HFFc6 (cell line): Measurements from ENCODE around the gene HOXB2. TPM values are rescaled to one million over a fixed set of nuclear protein-coding genes. Genes with fewer than 3 reads are reported as not detected.

Experiments used
- DNase-seq: peaks from one replicate; pipeline ENCODE4 v3.0.0-alpha.2; 2018
- H3K27ac Mint-ChIP-seq: 2 replicates; pipeline ENCODE4 v1.8.0; 2020; ENCODE audit warnings: mild to moderate bottlenecking, mixed read lengths
- H3K27me3 Mint-ChIP-seq: 2 replicates; pipeline ENCODE4 v1.8.0; 2021; ENCODE audit warnings: mild to moderate bottlenecking, moderate library complexity, mixed read lengths; ENCODE audit not compliant: insufficient read depth
- H3K36me3 Mint-ChIP-seq: 2 replicates; pipeline ENCODE4 v1.8.0; 2021; ENCODE audit warnings: low read depth, mixed read lengths
- H3K4me1 Mint-ChIP-seq: 2 replicates; pipeline ENCODE4 v1.8.0; 2020; ENCODE audit warnings: low read depth, mixed read lengths
- H3K4me3 Mint-ChIP-seq: 2 replicates; pipeline ENCODE4 v1.8.0; 2020; ENCODE audit warnings: mild to moderate bottlenecking, moderate library complexity, mixed read lengths
- H3K9me3 Mint-ChIP-seq: 2 replicates; pipeline ENCODE4 v1.8.0; 2020; ENCODE audit warnings: mild to moderate bottlenecking, mixed read lengths
- CTCF ChIP-seq: fragments of 200-600 bp; sonication (generic); IDR thresholded peaks from 2 replicates; pipeline ENCODE4 v1.5.0; 2021; ENCODE audit warnings: antibody characterized with exemption, mild to moderate bottlenecking
- total RNA-seq, 6 experiments: library from RNA; stranded (reverse); fragmentation: NEBNext Ultra II Directional; extraction: Animal tissue kit (Norgen Biotek cat#: 25700); gene quantifications; 2 replicates in 1 of 6; 3 replicates in 5 of 6; pipeline ENCODE4 v1.2.3, GENCODE V29; 2021

Gene HOXB2
- total RNA-seq, 6 experiments from 2014 or later, result not detected

- Mint-ChIP-seq H3K9me3 (no peaks in the 10 kb centered on the region), H3K27ac (no peak overlapping the region), H3K36me3 (no peaks in the 10 kb centered on the region), H3K27me3 (peaks cover 77% of the 10 kb centered on the region), H3K4me1 (peaks cover 25% of the 10 kb centered on the region), H3K4me3 (no peak overlapping the region)
- DNase-seq, result no peak
- no peak for TF ChIP-seq CTCF
Measured at GRCh38 chr17:48582750-48583069, 37.8 kb upstream of the HOXB2 start.

DNA sequence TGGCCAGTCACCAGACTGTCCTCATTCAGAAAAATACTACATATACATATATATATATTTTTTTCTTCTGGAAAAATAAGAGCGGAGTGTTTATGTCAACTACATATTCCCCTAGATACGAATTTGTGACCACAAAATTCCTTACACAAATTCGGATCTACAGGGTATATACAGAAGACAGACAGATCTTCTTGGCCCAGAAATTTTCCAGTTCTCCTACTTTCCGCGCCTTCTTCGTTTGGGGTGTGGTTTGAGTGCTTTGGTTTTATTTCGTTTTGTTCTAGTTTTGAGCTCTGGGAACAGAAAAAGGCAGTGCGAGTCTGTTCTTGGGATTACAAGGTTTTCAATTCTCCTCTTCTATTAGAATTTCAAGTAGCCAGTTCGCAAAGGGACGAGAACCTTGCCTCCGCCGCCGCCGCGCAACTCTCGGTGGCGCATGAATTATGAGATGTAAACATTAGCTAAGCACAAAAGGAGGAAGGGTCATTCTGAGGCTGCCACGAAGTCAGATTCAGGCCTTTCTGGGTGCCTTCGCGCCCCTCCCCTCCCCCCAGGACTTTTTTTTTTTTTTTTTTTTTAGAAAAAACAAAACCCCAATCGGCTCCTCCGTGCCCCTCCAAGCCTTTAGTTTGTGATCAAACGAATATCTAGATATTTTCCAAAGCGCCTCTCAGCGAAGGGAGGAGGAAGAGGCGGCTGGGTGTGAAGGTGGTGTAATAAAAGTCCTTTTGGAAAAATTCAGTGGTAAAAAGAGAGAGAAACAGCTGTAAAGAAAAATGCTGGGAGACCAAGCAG lies 35.0 kb upstream of the HOXB2 start:
- Mint-ChIP-seq H3K27ac (no peak overlapping the region), H3K36me3 (no peaks in the 10 kb centered on the region), H3K4me1 (peaks cover 9% of the 10 kb centered on the region), H3K27me3 (peaks cover 76% of the 10 kb centered on the region), H3K4me3 (no peak overlapping the region), H3K9me3 (no peaks in the 10 kb centered on the region)
- DNase-seq, result no peak
- TF ChIP-seq CTCF, result no peak

DNA sequence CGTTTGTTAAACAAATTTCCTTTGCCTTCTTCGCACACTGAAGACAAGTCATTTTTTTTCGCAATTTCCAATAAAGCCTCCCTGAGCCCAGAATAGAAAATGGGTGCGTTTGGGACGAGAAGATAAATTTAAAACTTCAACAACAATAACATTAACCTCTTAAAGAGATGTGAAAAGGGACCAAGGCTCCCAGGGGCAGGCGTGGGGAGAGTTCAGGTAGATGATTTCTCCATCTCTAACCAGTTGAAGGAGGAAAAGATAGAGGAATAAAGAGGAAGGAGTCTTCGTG lies 34.5 kb upstream of the HOXB2 start:
- no peak overlapping the region for H3K4me3 Mint-ChIP-seq

GRCh38 chr17:48578616-48579470 lies 33.9 kb upstream of the HOXB2 start:
- Mint-ChIP-seq H3K9me3 (no peaks in the 10 kb centered on the region), H3K27ac (no peak overlapping the region), H3K36me3 (no peaks in the 10 kb centered on the region), H3K4me1 (peaks cover 7% of the 10 kb centered on the region; the same call in 1 of the 2 replicates), H3K4me3 (no peak overlapping the region), H3K27me3 (peaks cover 84% of the 10 kb centered on the region)
- DNase-seq, result no peak
- no peak for TF ChIP-seq CTCF

More for the DNA sequence above, 34.5 kb upstream of the HOXB2 start:
- Mint-ChIP-seq H3K4me1 (peaks cover 7% of the 10 kb centered on the region; the same call in 1 of the 2 replicates), H3K27ac (no peak overlapping the region), H3K36me3 (no peaks in the 10 kb centered on the region), H3K27me3 (peaks cover 80% of the 10 kb centered on the region), H3K9me3 (no peaks in the 10 kb centered on the region)
- DNase-seq, result no peak
- TF ChIP-seq CTCF, result no peak

DNA sequence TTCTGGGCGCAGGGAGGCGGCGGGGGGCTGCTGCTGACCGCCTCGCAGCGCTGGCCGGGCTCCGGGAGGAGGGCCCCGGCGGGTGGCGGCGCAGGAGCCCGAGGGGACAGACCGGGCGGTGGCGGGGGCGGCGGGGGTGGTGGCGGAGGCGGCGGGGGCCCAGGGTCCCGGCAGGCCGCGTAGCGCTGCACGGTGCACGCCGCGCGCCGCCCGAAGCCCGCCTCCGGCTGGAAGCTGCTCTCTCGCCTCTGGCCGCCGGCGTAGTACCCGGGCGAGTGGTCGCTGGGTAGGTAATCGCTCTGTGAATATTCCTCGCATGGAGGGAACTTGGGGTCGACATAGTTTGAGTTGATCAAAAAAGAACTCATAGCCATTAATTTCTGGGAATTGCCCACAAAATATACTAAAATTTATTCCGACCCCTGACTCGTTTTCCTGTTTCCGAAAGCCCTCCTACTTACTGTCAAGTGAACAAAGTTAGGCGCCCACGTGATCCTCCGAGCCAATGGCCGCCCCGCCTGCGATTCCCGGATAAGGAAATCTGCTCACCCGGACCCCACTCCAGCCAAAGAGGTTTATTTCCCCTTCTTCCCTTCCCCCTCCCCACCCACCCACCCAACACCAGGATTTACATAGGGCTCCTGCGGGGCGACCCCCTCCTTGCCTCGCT lies 33.2 kb upstream of the HOXB2 start, which contains the start of gene HOXB4:
HOXB4 (minus strand) TSS at position 405 of the 670 bp plus-strand sequence; CDS start at position 374, 31 bp downstream.
- H3K27ac Mint-ChIP-seq, result no peak within 1 kb of the TSS
- no peak within 1 kb of the TSS for H3K4me3 Mint-ChIP-seq
- TF ChIP-seq CTCF, result no peak
- no peaks in the 10 kb centered on the region for H3K9me3 Mint-ChIP-seq
- no peaks in the 10 kb centered on the region for H3K36me3 Mint-ChIP-seq
- peaks cover 7% of the 10 kb centered on the region; the same call in 1 of the 2 replicates for H3K4me1 Mint-ChIP-seq
- DNase-seq, result no peak
- peaks cover 84% of the 10 kb centered on the region for H3K27me3 Mint-ChIP-seq
